HT1080 (cell line): Measurements from ENCODE around the gene KDSR. TPM values are rescaled to one million over a fixed set of nuclear protein-coding genes. Genes with fewer than 3 reads are reported as not detected.

Experiments
- DNase-seq: peaks from one replicate; pipeline ENCODE4 v3.0.0-alpha.2; 2015; ENCODE audit warnings: low read depth
- total RNA-seq: library from RNA; depleted of rRNA; stranded (reverse); fragments of >200 nt; shearing (Covaris generic); gene quantifications from 2 replicates; pipeline ENCODE4 v1.2.3, GENCODE V29; 2014

The KDSR gene
- total RNA-seq, 1 experiment from 2014 or later = 80.6 TPM

- DNase-seq = no peak
Measured at GRCh38 chr18:63307551-63308200, 59.3 kb downstream of the KDSR start.

- DNase-seq = no peak
Measured at GRCh38 chr18:63306819-63307550, 60.0 kb downstream of the KDSR start.

- DNase-seq = no peak
Measured at GRCh38 chr18:63306249-63306648, 60.8 kb downstream of the KDSR start.

DNA sequence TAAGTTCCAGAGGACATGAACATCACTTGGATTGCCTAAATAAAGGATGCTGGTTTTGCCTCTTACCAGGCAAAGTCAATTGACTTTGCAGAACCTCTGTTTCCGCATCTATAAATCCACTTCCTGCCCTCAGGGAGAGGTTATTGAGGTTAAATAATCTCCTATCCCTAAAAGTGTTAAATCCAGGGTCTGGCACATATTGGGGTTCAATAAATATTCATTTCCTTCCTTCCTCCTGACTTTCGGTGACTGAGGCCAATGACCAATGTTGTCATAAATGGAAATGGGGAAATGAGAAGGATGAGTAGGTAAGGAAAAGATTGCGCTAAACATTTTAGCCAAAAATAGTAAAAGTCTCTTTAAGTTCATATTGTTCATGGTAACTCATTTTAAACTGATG lies 63.5 kb downstream of the KDSR start:
- no peak for DNase-seq

GRCh38 chr18:63302636-63303405 lies 64.2 kb downstream of the KDSR start:
- DNase-seq = no peak

DNA sequence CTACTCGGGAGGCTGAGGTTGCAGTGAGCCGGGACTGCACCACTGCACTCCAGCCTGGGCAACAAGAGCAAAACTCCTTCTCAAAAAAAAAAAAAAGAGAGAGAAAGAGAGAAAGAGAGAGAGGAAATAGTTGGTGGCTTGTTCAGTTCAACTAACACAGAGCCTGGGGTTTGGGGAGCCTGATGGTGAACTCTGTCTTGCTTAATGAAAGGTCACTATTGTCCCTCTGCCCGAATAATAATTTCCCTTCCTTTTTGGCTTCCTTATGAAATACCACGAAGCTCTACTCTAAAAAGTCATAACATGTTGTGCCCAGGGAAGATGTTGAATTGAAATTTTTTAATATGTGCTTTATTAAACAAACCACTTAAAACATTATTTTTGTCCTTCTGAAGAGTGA lies 64.8 kb downstream of the KDSR start:
- DNase-seq = no peak

GRCh38 chr18:63301434-63301833 lies 65.6 kb downstream of the KDSR start:
- no peak for DNase-seq

DNA sequence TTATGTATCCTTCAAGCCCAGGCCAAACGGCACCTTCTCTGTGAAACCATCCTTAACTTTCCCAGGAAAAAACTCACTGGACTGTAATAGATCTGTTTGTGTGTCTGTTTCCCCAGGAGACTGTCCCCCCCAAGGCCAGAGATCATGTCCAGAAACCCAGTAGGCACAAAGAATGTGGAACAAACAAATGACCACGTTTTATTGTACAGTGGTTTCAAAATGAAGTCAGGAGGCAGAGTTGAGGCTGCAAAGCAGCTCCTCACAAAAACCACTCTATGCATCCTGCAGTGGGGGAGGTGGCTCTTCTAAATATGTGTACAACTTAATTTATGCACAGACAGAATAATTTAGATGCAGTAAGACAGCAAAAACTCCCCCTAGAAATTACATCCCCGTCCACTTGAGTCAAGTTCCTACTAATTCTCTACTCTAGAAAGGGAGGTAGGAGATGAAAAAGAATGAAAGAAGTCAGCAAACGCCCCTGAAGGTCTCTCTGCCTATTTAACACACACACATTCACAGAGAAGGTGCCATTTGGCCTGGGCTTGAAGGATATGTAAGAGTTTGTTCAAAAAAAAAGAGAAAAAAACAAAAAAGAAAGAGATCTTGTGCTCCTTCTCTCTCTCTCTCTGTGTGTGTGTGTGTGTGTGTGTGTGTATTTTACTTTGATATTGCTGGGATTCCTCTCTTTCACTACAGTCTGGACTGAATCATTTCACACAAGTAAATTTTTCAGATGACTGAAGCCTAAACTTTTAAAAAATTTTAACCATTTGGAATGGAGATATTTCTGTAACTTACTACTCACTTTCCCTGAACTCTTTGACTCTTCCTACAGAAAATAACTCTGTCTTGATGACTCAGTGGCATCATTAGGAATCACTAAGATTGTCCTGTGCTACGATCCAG lies 66.9 kb downstream of the KDSR start:
- DNase-seq = no peak

DNA sequence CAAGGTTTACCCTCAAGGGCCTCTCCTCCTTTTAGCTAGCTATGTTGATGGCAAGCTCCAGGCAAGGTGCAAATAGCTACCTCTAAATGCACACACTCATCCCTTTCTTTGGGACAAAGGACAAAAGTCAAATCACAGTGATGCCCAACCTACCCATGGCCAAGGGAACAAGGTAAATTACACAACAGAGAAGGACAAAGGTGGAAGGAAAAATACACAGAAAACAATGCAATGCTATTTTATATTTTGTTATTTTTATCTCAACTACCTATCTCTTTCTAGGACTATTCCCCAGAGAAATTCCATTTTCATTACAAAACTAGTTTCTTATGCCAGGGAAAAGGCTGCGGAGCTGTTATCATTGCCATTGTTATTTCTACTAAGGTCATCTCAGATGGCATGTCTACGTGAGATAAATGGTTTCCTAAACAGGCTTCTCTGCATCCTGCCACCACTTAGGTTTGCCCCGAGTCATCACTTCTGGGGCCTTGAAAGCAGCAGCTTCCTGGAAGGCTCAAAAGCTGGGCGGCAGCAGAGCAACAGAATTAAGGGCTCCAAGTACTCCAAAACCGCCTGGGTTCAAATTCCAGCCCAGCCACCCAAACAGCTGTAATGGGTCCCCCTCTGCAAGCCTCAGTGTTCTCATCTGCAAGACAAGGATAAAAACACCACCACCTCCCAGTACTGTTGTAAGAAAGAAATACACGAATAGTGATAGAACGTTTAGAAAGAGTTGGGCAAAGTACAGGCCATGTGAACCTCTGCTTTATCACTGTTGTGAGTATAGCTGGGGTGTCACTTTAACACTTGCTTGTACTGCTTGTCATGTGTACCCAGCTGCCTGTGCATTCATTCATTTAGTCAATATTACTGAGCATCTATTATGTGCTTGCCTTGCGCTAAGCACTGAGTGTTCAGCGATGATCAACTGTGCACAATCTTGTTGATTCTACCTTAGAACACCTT lies 68.3 kb downstream of the KDSR start:
- no peak for DNase-seq

DNA sequence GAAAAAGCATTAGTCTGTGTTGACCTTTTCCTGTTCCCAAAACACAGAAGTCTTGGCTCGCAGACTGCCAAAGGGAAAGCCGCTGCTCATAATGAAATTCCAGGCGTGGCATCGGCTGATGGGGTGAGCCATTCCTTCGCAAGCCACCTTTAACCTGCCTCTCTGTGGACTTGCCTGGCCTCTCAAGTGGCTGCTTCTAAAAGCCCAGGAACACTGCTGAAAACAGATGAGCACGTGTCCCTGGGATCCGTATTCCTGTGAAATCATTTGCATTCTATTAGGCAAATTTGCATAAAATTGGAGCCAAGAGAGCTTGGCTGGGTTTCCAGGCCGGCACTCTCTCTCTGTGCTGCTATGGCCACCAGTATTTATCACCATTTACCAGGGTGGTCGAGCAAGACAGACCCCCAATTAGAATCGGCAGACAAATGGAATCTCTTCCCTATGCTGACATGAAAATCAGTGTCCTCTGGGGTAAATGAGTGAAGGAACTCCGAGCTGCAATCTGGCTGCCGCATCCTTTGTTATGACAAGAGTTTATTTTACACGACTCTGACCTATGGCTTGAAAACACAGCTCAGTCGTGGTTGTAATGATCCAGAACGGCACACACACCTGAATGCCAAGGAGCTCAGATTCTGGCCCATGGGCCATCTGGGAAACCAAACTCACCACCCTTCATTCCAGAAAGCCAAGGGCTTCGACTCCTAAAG lies 69.2 kb downstream of the KDSR start:
- no peak for DNase-seq

GRCh38 chr18:63293935-63294334 lies 73.1 kb downstream of the KDSR start:
- no peak for DNase-seq

GRCh38 chr18:63292831-63293683 lies 73.9 kb downstream of the KDSR start:
- no peak for DNase-seq

GRCh38 chr18:63291278-63291677 lies 75.7 kb downstream of the KDSR start:
- DNase-seq = no peak

GRCh38 chr18:63290821-63291200 lies 76.2 kb downstream of the KDSR start:
- no peak for DNase-seq

GRCh38 chr18:63290166-63290820 lies 76.7 kb downstream of the KDSR start:
- no peak for DNase-seq

DNA sequence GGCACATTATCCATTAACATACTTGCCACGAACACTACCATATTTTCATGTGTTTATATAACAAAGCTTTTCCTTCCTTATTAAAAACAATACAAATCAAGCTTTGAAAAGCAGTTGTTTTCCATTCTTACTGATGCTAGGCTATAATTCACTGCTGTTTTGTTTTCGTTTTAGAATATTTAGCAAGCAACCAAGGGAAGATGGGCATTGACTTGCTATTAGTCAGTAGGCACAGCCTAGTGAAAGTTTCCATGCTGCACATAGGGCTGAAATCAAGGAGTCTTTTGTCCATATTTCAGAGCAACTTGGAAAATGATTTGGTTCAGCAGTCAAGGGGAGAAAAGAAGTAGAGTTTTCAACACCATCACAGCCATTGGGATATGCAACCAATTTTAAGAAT lies 78.7 kb downstream of the KDSR start:
- no peak for DNase-seq

- no peak for DNase-seq
Measured at GRCh38 chr18:63287691-63288220, 79.2 kb downstream of the KDSR start.

GRCh38 chr18:63286926-63287325 lies 80.1 kb downstream of the KDSR start:
- no peak for DNase-seq
